ENCODE results near the gene FYN. TPM values are rescaled to one million over a fixed set of nuclear protein-coding genes. Genes with fewer than 3 reads are reported as not detected.

Gene FYN
- total and polyA plus RNA-seq, 2 donors from 2014 or later = 34.5 to 52.4 TPM

GRCh38 chr6:111689419-111689818, 183.8 kb downstream of the FYN start:
- FAIRE-seq (no peak), DNase-seq (no peak)
- peaks cover 3 to 30% (median 22%) of the 10 kb centered on the region in 3 donors for H3K4me1 ChIP-seq (ENCODE audit: control insufficient read depth in 2 of 3, insufficient read depth in 2 of 3, low read depth in 1 of 3, low read length in 3 of 3)
- intact Hi-C loops (cut with DNase I) = no loop called here
- H3K4me3 ChIP-seq (ENCODE audit: low read length in 3 of 3) = no peak overlapping the region
- peaks cover 5 to 10% (median 5%) of the 10 kb centered on the region in 3 donors for H3K36me3 ChIP-seq (ENCODE audit: control insufficient read depth in 2 of 3, insufficient read depth in 3 of 3, low read length in 3 of 3)
- H3K9ac ChIP-seq (ENCODE audit: low read length in 3 of 3) = no peak overlapping the region
- no peaks in the 10 kb centered on the region for H3K9me3 ChIP-seq (ENCODE audit: control insufficient read depth in 2 of 3, insufficient read depth in 1 of 3, low read length in 3 of 3)
- H3K27ac ChIP-seq (ENCODE audit: low read depth in 2 of 2, low read length in 2 of 2) = no peak overlapping the region
- H3K27me3 ChIP-seq (ENCODE audit: control insufficient read depth, insufficient read depth, low read length) = no peaks in the 10 kb centered on the region
- TF ChIP-seq CTCF (IDR thresholded peaks at IDR 0.05; ENCODE audit: borderline replicate concordance, extremely low read depth, insufficient read depth) = no peak

- Histone ChIP-seq H3K4me3 (ENCODE audit: low read length in 3 of 3) (no peak overlapping the region), H3K9ac (ENCODE audit: low read length in 3 of 3) (no peak overlapping the region), H3K36me3 (ENCODE audit: control insufficient read depth in 2 of 3, insufficient read depth in 3 of 3, low read length in 3 of 3) (peaks cover 0 to 3% (median 0%) of the 10 kb centered on the region in 3 donors), H3K4me1 (ENCODE audit: control insufficient read depth in 2 of 3, insufficient read depth in 2 of 3, low read depth in 1 of 3, low read length in 3 of 3) (peaks cover 3 to 31% (median 18%) of the 10 kb centered on the region in 3 donors), H3K27me3 (ENCODE audit: control insufficient read depth, insufficient read depth, low read length) (no peaks in the 10 kb centered on the region), H3K9me3 (ENCODE audit: control insufficient read depth in 2 of 3, insufficient read depth in 1 of 3, low read length in 3 of 3) (no peaks in the 10 kb centered on the region), H3K27ac (ENCODE audit: low read depth in 2 of 2, low read length in 2 of 2) (no peak overlapping the region)
- no peak for FAIRE-seq
- TF ChIP-seq CTCF (IDR thresholded peaks at IDR 0.05; ENCODE audit: borderline replicate concordance, extremely low read depth, insufficient read depth) = no peak
- intact Hi-C loops (cut with DNase I) = no loop called here
- DNase-seq = no peak
These were observed 184.9 kb downstream of the FYN start for GRCh38 chr6:111688331-111688730.

- Histone ChIP-seq H3K27me3 (ENCODE audit: control insufficient read depth, insufficient read depth, low read length) (no peaks in the 10 kb centered on the region), H3K9ac (ENCODE audit: low read length in 3 of 3) (no peak overlapping the region), H3K4me1 (ENCODE audit: control insufficient read depth in 2 of 3, insufficient read depth in 2 of 3, low read depth in 1 of 3, low read length in 3 of 3) (peaks cover 3 to 26% (median 16%) of the 10 kb centered on the region in 3 donors), H3K9me3 (ENCODE audit: control insufficient read depth in 2 of 3, insufficient read depth in 1 of 3, low read length in 3 of 3) (no peaks in the 10 kb centered on the region), H3K27ac (ENCODE audit: low read depth in 2 of 2, low read length in 2 of 2) (no peak overlapping the region), H3K4me3 (ENCODE audit: low read length in 3 of 3) (no peak overlapping the region), H3K36me3 (ENCODE audit: control insufficient read depth in 2 of 3, insufficient read depth in 3 of 3, low read length in 3 of 3) (peaks cover 0 to 3% (median 0%) of the 10 kb centered on the region in 3 donors)
- DNase-seq (no peak), FAIRE-seq (no peak)
- intact Hi-C loops (cut with DNase I) = no loop called here
- TF ChIP-seq CTCF (IDR thresholded peaks at IDR 0.05; ENCODE audit: borderline replicate concordance, extremely low read depth, insufficient read depth) = no peak
These were observed 185.6 kb downstream of the FYN start for GRCh38 chr6:111687652-111688051.

GRCh38 chr6:111686932-111687266, 186.4 kb downstream of the FYN start:
- DNase-seq = no peak
- no peak for FAIRE-seq
- Histone ChIP-seq H3K9me3 (ENCODE audit: control insufficient read depth in 2 of 3, insufficient read depth in 1 of 3, low read length in 3 of 3) (no peaks in the 10 kb centered on the region), H3K4me1 (ENCODE audit: control insufficient read depth in 2 of 3, insufficient read depth in 2 of 3, low read depth in 1 of 3, low read length in 3 of 3) (peaks cover 3 to 22% (median 8%) of the 10 kb centered on the region in 3 donors), H3K4me3 (ENCODE audit: low read length in 3 of 3) (no peak overlapping the region), H3K36me3 (ENCODE audit: control insufficient read depth in 2 of 3, insufficient read depth in 3 of 3, low read length in 3 of 3) (peaks cover 0 to 3% (median 0%) of the 10 kb centered on the region in 3 donors), H3K27ac (ENCODE audit: low read depth in 2 of 2, low read length in 2 of 2) (no peak overlapping the region), H3K9ac (ENCODE audit: low read length in 3 of 3) (no peak overlapping the region), H3K27me3 (ENCODE audit: control insufficient read depth, insufficient read depth, low read length) (no peaks in the 10 kb centered on the region)
- intact Hi-C loops (cut with DNase I) = no loop called here
- TF ChIP-seq CTCF (IDR thresholded peaks at IDR 0.05; ENCODE audit: borderline replicate concordance, extremely low read depth, insufficient read depth) = no peak
